K562 (cell line): ENCODE results near the gene CTSW. TPM values are rescaled to one million over a fixed set of nuclear protein-coding genes. Genes with fewer than 3 reads are reported as not detected.
A peak's percentile ranks its signal among the peaks of the same experiment; 100 is the strongest.

Experiments
- BMI1 ChIP-seq: fragments of 150-350 bp; IDR thresholded peaks from 2 replicates; pipeline ENCODE4 v1.6.1; 2014; ENCODE audit warnings: low read length
- COPS2 ChIP-seq: fragments of 450-650 bp; conservative IDR thresholded peaks from 2 replicates; pipeline ENCODE4 v1.6.1; 2016; ENCODE audit warnings: mild to moderate bottlenecking, moderate library complexity
- DPF2 ChIP-seq: fragments of 450-650 bp; IDR thresholded peaks from 2 replicates; pipeline ENCODE4 v1.6.1; 2016
- GABPA ChIP-seq: fragments of 200-800 bp; sonication (Bioruptor generic); conservative IDR thresholded peaks from 2 replicates; pipeline ENCODE4 v1.6.1; 2016; ENCODE audit warnings: low read depth, missing genetic modification characterization, missing compliant biosample characterization
- KAT2B ChIP-seq: IDR thresholded peaks from one replicate; pipeline ENCODE4 v1.6.1; 2012; ENCODE audit warnings: low read depth, mild to moderate bottlenecking, control low read depth, inconsistent platforms, low read length, moderate library complexity
- MAFF ChIP-seq: IDR thresholded peaks from 2 replicates; pipeline ENCODE4 v1.6.1; 2012; ENCODE audit warnings: low read length, improper control_type of control experiment
- MAFG ChIP-seq: fragments of 450-650 bp; conservative IDR thresholded peaks from 2 replicates; pipeline ENCODE4 v1.6.1; 2016; ENCODE audit warnings: missing genetic modification characterization, missing compliant biosample characterization
- MTA3 ChIP-seq: fragments of 450-650 bp; formaldehyde crosslinking; IDR thresholded peaks from 2 replicates; pipeline ENCODE4 v1.6.1; 2017; ENCODE audit warnings: mild to moderate bottlenecking, borderline replicate concordance
- NFE2L1 ChIP-seq: fragments of 450-650 bp; IDR thresholded peaks from 2 replicates; pipeline ENCODE4 v1.6.1; 2016; ENCODE audit warnings: missing genetic modification characterization, low read depth, mild to moderate bottlenecking, missing compliant biosample characterization, moderate library complexity, borderline replicate concordance
- NR2C2 ChIP-seq, 2 experiments: fragments of 200-800 bp in 1 of 2; sonication (Bioruptor generic) in 1 of 2; sonication (generic) in 1 of 2; formaldehyde crosslinking in 1 of 2; IDR thresholded peaks; 2 replicates each; pipeline versions ENCODE4 v1.6.1 to v1.8.0; 2016 to 2022; ENCODE audit warnings: mild to moderate bottlenecking in 1 of 2, missing compliant biosample characterization in 1 of 2, missing genetic modification characterization in 1 of 2, missing genetic modification reagents in 1 of 2
- RBM15 ChIP-seq: fragments of 200-400 bp; formaldehyde crosslinking; IDR thresholded peaks from 2 replicates; pipeline ENCODE4 v1.6.1; 2018; ENCODE audit warnings: mild to moderate bottlenecking, low read length, moderate library complexity; ENCODE audit not compliant: insufficient read depth
- RUNX1 ChIP-seq: sonication (generic); IDR thresholded peaks from 2 replicates; pipeline ENCODE4 v1.6.1; 2016; ENCODE audit warnings: antibody characterized with exemption, low read depth
- SLC30A9 ChIP-seq: fragments of 250-450 bp; sonication (Bioruptor Pico); IDR thresholded peaks from 2 replicates; pipeline ENCODE4 v1.8.0; 2022; ENCODE audit warnings: mild to moderate bottlenecking, moderate library complexity
- STAT5B ChIP-seq: fragments of 250-450 bp; sonication (Bioruptor Pico); IDR thresholded peaks from 2 replicates; pipeline ENCODE4 v1.8.0; 2021; ENCODE audit warnings: mild to moderate bottlenecking, inconsistent platforms
- ZNF644 ChIP-seq: fragments of 200-800 bp; sonication (Bioruptor generic); IDR thresholded peaks from 2 replicates; pipeline ENCODE4 v1.6.1; 2016; ENCODE audit warnings: low read depth, missing genetic modification characterization, missing compliant biosample characterization
- polyA plus RNA-seq, 8 experiments: library from polyadenylated mRNA; depleted of rRNA in 4 of 8; stranded (reverse) in 5 of 8; unstranded in 3 of 8; fragments of >200 nt; fragmentation: Nextera tagmentation in 2 of 8; fragmentation: Illumina TruSeq in 1 of 8; extraction: Ambion mirVana in 2 of 8; extraction: Trizol in 1 of 8; gene quantifications; 2 replicates each; pipeline versions ENCODE4 v1.2.1 to v1.2.3, GENCODE V29; 2011 to 2014; ENCODE audit warnings: inconsistent platforms in 1 of 8, missing spikeins in 1 of 8
- total RNA-seq, 7 experiments: library from RNA; depleted of rRNA in 6 of 7; stranded (reverse); fragments of >200 nt in 6 of 7; fragmentation: Illumina TruSeq in 2 of 7; extraction: Trizol in 2 of 7; gene quantifications; 2 replicates each; pipeline versions ENCODE4 v1.2.1 to v1.2.3, GENCODE V29; 2011 to 2021; ENCODE audit warnings: low replicate concordance in 1 of 7
- TF ChIP-seq, protein P1 (sequence below), 2 experiments: IDR thresholded peaks in 1 of 2; conservative IDR thresholded peaks in 1 of 2; 2 replicates each; pipeline ENCODE4 v1.6.1; 2016; ENCODE audit warnings: low read depth in 2 of 2, mild to moderate bottlenecking in 1 of 2, missing compliant biosample characterization in 1 of 2, missing genetic modification characterization in 1 of 2, moderate library complexity in 1 of 2
- TF ChIP-seq, protein P2 (sequence below): IDR thresholded peaks from 2 replicates; pipeline ENCODE4 v1.6.1; 2014; ENCODE audit warnings: antibody characterized with exemption
- TF ChIP-seq, protein P3 (sequence below): fragments of 250-450 bp; sonication (Bioruptor Pico); IDR thresholded peaks from 2 replicates; pipeline ENCODE4 v1.5.0; 2021
- TF ChIP-seq, protein P4 (sequence below): sonication (generic); formaldehyde crosslinking; IDR thresholded peaks from 2 replicates; pipeline ENCODE4 v1.9.0; 2022; ENCODE audit warnings: mild to moderate bottlenecking, missing genetic modification reagents
- TF ChIP-seq, protein P5 (sequence below): fragments of 450-650 bp; formaldehyde crosslinking; IDR thresholded peaks from 2 replicates; pipeline ENCODE4 v1.4.0; 2020; ENCODE audit warnings: mild to moderate bottlenecking
- TF ChIP-seq, protein P6 (sequence below): fragments of 450-650 bp; IDR thresholded peaks from 2 replicates; pipeline ENCODE4 v1.6.1; 2017; ENCODE audit warnings: mild to moderate bottlenecking, moderate library complexity

CTSW gene
- total and polyA plus RNA-seq, 9 of the 15 experiments (the other 6 are each of a cell fraction or from before 2014, with no cell fraction given) = 0.04 TPM; not detected in 8

DNA sequence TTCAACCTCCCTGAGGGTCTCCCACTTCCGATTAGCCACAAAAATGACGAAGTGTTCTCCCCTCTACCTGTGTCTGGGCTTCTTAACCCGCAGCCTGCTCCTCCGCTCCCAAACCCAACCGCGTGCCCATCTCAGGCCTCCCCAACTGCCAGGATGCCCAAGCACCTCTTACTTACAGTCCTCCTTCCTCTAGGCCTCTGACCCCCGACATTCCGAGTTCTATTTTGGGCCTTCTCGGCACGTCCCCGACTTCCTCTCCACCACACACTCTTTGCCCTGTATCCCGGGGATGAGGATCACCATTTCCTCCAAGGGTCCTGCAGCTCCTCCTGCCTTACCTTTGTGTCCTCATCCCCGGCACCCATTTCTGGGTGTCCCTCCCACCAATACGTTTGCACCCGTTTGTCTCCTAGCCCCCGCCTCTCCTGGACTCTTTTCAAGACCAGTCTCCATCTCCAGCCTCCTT is 19.8 kb upstream of the CTSW start (continued):
- TF ChIP-seq, protein P1, sequence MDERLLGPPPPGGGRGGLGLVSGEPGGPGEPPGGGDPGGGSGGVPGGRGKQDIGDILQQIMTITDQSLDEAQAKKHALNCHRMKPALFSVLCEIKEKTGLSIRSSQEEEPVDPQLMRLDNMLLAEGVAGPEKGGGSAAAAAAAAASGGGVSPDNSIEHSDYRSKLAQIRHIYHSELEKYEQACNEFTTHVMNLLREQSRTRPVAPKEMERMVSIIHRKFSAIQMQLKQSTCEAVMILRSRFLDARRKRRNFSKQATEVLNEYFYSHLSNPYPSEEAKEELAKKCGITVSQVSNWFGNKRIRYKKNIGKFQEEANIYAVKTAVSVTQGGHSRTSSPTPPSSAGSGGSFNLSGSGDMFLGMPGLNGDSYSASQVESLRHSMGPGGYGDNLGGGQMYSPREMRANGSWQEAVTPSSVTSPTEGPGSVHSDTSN (CRISPR knock-in tag; IDR thresholded peaks at IDR 0.05; ENCODE audit: low read depth) = no peak
- TF ChIP-seq, protein P1 (tag; conservative IDR thresholded peaks at IDR 0.05; ENCODE audit: low read depth) = no peak
- 0 out of 2 replicates have a peak, but pooled peaks have one; percentile 50 for TF ChIP-seq DPF2
- TF ChIP-seq STAT5B = no peak
- TF ChIP-seq BMI1 = no peak
- no peak for TF ChIP-seq KAT2B
- TF ChIP-seq, protein P2, sequence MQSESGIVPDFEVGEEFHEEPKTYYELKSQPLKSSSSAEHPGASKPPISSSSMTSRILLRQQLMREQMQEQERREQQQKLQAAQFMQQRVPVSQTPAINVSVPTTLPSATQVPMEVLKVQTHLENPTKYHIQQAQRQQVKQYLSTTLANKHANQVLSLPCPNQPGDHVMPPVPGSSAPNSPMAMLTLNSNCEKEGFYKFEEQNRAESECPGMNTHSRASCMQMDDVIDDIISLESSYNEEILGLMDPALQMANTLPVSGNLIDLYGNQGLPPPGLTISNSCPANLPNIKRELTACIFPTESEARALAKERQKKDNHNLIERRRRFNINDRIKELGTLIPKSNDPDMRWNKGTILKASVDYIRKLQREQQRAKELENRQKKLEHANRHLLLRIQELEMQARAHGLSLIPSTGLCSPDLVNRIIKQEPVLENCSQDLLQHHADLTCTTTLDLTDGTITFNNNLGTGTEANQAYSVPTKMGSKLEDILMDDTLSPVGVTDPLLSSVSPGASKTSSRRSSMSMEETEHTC = no peak
- TF ChIP-seq, protein P3, sequence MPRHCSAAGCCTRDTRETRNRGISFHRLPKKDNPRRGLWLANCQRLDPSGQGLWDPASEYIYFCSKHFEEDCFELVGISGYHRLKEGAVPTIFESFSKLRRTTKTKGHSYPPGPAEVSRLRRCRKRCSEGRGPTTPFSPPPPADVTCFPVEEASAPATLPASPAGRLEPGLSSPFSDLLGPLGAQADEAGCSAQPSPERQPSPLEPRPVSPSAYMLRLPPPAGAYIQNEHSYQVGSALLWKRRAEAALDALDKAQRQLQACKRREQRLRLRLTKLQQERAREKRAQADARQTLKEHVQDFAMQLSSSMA (CRISPR knock-in tag) = no peak
- no peak for TF ChIP-seq RUNX1
- TF ChIP-seq COPS2 = no peak
- TF ChIP-seq GABPA (tag) = no peak
- TF ChIP-seq MAFF = no peak
- TF ChIP-seq, protein P4, sequence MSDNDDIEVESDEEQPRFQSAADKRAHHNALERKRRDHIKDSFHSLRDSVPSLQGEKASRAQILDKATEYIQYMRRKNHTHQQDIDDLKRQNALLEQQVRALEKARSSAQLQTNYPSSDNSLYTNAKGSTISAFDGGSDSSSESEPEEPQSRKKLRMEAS = no peak
- no peak for TF ChIP-seq SLC30A9 (CRISPR knock-in tag)
- TF ChIP-seq, protein P5, sequence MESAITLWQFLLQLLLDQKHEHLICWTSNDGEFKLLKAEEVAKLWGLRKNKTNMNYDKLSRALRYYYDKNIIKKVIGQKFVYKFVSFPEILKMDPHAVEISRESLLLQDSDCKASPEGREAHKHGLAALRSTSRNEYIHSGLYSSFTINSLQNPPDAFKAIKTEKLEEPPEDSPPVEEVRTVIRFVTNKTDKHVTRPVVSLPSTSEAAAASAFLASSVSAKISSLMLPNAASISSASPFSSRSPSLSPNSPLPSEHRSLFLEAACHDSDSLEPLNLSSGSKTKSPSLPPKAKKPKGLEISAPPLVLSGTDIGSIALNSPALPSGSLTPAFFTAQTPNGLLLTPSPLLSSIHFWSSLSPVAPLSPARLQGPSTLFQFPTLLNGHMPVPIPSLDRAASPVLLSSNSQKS (CRISPR knock-in tag) = no peak
- no peak for TF ChIP-seq MAFG (tag)
- no peak for TF ChIP-seq NFE2L1 (tag)
- no peak for TF ChIP-seq RBM15
- no peak for TF ChIP-seq MTA3
- TF ChIP-seq, protein P6, sequence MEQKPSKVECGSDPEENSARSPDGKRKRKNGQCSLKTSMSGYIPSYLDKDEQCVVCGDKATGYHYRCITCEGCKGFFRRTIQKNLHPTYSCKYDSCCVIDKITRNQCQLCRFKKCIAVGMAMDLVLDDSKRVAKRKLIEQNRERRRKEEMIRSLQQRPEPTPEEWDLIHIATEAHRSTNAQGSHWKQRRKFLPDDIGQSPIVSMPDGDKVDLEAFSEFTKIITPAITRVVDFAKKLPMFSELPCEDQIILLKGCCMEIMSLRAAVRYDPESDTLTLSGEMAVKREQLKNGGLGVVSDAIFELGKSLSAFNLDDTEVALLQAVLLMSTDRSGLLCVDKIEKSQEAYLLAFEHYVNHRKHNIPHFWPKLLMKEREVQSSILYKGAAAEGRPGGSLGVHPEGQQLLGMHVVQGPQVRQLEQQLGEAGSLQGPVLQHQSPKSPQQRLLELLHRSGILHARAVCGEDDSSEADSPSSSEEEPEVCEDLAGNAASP = no peak
- no peak for TF ChIP-seq NR2C2 (CRISPR knock-in tag; IDR thresholded peaks at IDR 0.05)
- no peak for TF ChIP-seq NR2C2 (tag; IDR thresholded peaks at IDR 0.05)
- peak; percentile 17; the same call in 1 of the 2 replicates for TF ChIP-seq ZNF644 (tag)
